Coronary artery (tissue), 2 donors: ENCODE measurements around the gene ANO2.

Experiments
- DNase-seq: peaks from one replicate; pipeline ENCODE4 v3.0.0-alpha.2; 2017; ENCODE audit warnings: low spot score
- H3K27ac ChIP-seq, 2 donors: fragments of 200-600 bp; sonication (generic); one replicate each; pipeline ENCODE4 v1.5.1; 2016 to 2019
- H3K4me3 ChIP-seq: fragments of 200-600 bp; sonication (generic); 2 replicates; pipeline ENCODE4 v1.5.1; 2016; ENCODE audit warnings: mild to moderate bottlenecking, moderate library complexity
- CTCF ChIP-seq: fragments of 200-600 bp; sonication (generic); IDR thresholded peaks from one replicate; pipeline ENCODE4 v1.5.1; 2019; ENCODE audit warnings: antibody characterized with exemption

Gene ANO2

GRCh38 chr12:5915511-5915910 is 29.5 kb downstream of the ANO2 start:
- no peak for TF ChIP-seq CTCF
- Histone ChIP-seq H3K27ac (no peak overlapping the region), H3K4me3 (no peak overlapping the region)
- no peak for DNase-seq

- no peak for DNase-seq
- Histone ChIP-seq H3K4me3 (no peak overlapping the region), H3K27ac (no peak overlapping the region)
- no peak for TF ChIP-seq CTCF
Observed at GRCh38 chr12:5914387-5915149, 30.5 kb downstream of the ANO2 start.

GRCh38 chr12:5913387-5913786 is 31.7 kb downstream of the ANO2 start:
- H3K4me3 ChIP-seq = no peak overlapping the region
- H3K27ac ChIP-seq = no peak overlapping the region
- DNase-seq = no peak
- no peak for TF ChIP-seq CTCF

- TF ChIP-seq CTCF = no peak
- Histone ChIP-seq H3K4me3 (no peak overlapping the region), H3K27ac (no peak overlapping the region)
- DNase-seq = no peak
Observed at GRCh38 chr12:5912437-5913334, 32.4 kb downstream of the ANO2 start.

- Histone ChIP-seq H3K4me3 (no peak overlapping the region), H3K27ac (no peak overlapping the region)
- no peak for TF ChIP-seq CTCF
- no peak for DNase-seq
Observed at GRCh38 chr12:5912011-5912410, 33.0 kb downstream of the ANO2 start.

- Histone ChIP-seq H3K4me3 (no peak overlapping the region), H3K27ac (no peak overlapping the region)
- no peak for TF ChIP-seq CTCF
- DNase-seq = no peak
Observed at GRCh38 chr12:5910790-5911548, 34.1 kb downstream of the ANO2 start.
